NCI-H345 treated with DMSO at 0.1 percent for 48 hours (cell line): ENCODE results near the gene REPS1.

ENCODE experiments used
- DNase-seq: peaks from one replicate; lab custom pipeline; 2025; ENCODE audit not compliant: unreplicated experiment; lab: John Stamatoyannopoulos, UW

The REPS1 gene

DNA sequence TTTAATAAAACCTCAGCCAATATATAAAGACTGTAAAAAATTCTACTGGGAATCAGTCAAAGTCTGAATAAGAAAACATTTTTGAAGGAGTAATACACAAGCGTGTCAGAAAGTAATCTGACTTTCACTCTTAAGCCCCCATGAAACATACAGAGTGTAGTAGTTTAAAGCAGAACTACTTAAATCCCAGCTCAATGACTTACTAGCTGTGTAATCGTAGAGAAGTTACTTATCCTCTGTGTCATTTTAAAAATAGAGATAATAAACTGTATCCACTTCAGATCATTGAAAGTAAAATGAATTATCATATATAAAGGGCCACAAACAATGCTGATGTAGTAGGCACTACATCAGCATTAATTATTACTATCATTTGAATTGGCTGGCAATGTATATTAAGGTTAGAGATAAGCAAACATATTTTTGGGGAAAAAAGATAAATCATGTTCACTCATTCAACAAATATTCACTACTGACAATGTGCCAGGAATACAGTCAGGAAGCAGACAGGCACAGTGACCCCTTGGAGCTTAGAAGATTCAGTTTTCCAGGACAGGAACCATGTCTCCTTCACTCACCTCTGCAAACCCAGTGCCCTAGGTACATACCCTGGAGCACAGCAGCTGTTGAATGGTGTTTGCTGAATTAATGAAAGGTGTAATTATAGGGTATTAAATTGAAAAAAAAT is 14.4 kb downstream of the REPS1 start:
- DNase-seq, result no peak

DNA sequence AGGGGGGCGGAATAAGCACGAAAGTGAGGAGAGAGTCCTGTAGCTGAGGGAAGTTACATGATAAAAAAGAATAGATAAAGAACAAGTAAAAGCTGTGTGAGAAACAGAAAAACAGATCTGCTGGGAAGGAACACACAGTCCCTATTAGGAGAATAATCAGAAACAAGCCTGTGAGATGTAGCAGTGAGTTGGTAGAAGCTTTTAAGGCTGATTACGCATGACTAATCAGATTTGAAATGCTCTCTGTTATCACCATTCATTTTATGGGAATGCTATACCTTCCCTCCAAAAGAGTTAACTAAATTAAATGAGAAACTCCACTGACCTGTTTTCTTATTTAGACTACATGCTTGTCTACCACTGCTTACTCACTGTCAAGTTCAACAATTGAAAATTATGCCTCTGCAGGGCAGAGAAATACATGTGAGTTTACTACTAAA is 15.8 kb downstream of the REPS1 start:
- DNase-seq, result no peak

DNA sequence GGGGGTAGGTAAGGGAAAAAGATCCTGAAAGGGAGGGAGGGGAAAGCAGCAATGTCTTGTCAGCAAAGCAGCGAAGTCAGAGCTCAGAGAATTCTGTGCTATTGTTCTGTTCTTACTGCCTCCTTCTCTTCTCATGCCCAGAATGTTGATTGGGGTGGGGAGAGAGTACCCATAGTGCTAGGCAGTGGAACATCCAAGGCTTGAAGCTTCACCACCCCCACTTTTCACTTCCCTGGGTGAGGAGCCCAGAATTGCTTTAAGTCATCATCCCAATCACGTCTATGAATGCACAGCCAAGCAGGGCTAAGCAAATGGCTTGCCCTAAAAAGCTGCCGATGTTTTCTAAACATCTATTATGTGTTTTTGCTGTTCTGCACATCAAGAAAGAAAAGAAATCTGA is 16.5 kb downstream of the REPS1 start:
- no peak for DNase-seq

DNA sequence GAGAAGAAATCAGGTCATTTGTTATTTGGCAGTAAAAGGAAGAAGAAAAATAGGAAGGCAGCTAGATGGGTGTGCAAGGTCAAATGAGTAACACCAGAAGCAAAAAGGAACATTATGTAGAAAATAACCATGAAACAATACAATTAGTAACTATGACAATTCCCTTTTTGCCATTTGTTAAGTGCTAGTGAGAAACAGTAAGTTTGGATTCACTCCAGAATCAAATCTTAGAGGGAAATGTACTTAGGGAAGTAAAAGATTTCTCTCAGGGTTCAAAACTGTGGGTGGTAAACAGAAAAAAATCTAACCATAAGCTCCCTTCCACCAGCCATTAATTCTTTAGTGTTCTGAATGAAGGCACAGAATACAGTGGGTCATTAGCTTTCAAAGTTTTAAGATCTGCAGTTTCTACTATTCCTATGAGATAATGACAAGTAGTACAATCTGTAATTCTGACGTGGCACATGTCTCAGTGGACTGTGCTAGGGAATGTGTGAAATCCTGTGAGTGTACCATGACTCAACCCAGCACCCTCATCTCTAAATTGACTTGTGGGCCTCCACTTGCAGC is 17.1 kb downstream of the REPS1 start:
- no peak for DNase-seq

DNA sequence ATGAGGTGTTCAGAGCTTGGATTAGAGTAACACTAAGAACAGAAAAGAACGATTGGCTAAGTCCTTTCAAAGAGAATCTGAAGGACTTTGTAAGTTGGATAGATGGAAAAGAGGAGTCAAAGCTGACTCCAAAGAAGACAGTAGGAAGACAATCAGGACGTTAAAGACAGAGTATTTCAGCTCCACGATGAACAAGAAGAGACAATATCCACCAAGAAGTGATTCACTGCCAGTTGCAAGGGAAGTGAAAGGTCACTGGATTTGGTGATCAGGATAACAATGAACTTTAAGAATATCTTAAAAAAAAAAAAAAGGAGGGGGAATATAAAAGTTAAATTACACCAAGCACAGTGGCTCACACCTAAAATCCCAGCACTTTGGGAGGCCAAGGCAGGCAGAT is 17.9 kb downstream of the REPS1 start:
- DNase-seq, result no peak

DNA sequence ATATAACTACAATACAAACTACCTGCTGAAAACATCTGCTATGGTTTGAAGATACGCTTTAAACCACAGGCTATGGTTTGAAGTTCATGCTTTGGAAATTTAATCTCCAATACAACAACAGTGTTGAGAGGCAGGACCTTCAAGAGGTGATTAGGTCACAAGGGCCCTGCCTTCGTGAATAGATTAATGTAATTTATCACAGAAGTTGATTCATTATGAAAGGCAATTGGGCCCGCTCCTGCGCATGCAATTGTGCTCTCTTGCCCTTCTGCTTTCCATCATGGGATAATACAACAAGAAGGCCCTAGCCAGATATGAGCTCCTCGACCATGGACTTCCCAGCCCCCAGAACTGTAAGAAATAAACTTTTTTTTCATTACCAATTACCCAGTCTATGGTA is 21.2 kb downstream of the REPS1 start:
- DNase-seq, result no peak

DNA sequence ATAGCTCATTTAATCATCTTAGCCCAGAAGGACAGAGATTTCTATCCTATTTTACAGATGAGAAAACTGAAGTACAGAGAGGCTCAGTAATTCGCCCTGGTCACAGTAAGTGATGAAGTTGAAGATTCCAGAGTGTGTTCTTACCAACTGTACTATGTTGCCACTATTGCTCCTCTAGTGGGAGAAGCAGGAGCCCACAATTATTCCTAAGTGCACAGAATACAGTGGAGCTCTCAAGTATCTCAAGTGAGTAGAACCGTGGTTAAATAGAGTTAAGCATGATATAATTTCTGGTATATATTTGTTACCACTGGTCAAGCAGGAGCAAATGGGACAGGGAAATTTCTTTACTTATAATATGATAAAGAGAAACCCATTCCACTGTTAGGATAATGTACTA is 22.1 kb downstream of the REPS1 start:
- DNase-seq, result no peak

DNA sequence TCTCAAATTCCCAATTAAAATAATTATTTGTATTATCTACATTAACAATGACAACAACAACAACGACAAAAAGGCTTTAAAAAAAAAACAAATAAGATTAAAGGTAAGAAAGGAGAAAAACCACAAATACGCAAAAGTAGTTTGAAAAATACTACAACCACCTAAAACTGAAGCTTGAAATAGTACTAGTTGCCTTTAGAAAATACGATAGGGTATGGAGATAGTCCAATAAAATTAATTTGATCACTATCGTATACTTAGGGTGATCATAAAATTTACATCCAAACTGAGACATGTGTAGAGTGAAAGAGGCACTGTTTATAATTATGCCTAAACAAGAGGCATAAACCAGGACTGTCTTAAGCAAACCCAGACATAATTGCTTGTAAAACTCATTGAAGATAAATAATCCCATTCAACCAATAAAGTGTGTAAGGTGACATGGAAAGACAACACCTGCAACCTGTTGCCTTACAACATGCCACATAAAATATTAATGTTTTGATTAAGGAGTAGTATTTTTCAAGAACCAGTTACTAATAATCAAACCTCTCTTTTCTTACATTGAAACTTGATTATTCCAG is 22.7 kb downstream of the REPS1 start:
- DNase-seq, result no peak

DNA sequence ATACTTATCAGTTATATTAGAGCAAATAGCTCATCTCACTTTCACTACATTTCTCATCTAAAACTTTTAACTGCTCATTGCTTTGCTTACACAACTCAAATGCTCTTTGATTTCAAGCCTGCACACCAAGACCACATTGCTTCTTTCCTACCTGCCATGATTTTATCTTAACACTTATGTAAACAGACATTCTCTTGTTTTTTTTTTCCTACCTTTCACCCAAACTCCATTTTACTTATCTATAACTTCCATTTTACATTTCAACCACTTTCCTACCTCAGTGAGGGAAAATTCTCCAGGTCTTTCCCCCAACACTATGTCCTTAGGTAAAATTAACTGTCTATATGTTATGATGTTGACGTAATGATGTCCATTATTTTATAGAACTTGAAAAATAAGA is 24.0 kb downstream of the REPS1 start:
- DNase-seq, result no peak

DNA sequence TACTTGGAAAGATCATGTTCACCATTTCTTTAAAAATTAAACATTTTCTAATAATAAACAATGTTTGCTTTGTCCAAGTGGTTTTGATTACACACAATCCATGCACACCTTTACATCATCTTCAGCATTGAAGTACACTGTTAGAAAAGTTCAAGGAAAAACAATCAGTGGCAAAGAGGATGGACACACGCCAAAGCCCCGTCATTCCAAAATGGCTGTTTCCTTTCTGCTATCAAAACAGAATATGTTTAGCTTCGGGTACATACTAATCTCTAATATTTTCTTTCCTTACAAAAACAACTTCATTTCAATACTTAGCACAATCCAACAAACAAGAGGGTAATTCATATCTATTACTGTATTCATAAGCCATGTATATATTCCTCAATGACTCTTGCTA is 24.5 kb downstream of the REPS1 start:
- DNase-seq, result no peak

DNA sequence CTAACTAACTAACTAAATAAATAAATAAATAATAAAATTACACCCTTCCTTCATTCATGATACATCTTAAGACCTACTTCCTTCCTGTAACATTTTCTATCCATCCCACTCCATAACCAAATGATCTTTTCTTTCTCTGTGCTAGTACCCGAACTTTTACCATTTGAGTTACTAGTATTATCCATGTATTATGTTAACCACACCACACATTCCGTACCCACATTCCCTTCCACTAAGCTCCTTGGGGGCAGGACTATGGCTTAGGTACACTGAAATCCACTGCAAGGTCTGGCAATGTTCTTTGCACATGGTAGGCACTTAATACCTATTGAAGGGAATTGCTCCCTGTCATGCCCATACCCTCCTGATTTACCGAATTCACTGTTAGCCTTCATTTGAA is 24.9 kb downstream of the REPS1 start:
- DNase-seq, result no peak

DNA sequence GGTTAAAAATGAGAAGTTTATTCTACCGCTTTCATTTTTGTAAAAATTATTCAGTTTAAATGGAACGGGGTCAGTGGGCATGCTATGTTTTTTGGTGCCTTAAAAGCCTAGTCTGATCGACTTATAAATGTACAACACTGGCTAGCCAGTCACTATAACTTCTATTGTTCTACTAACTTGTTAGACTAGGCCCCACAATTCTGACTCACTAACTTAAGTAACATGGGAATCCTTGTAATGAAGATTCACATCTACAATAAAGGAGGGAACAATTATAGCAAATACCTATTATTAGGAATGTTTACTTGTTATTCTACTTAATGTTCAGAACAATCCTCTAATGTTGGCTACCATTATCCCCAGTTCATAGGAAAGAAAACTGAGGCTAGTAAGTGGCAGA is 28.5 kb downstream of the REPS1 start:
- no peak for DNase-seq

DNA sequence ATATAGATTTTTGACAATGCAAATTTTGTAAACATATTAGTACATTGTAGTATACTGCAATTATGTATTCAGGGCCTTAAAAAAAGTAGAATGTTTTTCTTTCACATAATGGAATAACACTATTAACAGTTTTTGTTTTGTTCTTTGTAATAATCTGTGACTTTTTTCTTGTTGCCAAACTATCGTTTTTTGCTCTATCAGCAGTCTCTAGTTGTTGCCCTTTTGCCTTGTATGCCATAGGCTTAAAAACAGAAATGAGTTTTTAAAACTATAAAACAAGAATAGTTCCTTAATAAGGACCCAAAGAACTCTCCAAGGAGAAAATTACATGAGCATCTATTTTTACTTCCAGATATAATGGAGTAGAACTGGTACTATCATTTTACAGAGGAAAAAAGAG is 29.5 kb downstream of the REPS1 start:
- no peak for DNase-seq

DNA sequence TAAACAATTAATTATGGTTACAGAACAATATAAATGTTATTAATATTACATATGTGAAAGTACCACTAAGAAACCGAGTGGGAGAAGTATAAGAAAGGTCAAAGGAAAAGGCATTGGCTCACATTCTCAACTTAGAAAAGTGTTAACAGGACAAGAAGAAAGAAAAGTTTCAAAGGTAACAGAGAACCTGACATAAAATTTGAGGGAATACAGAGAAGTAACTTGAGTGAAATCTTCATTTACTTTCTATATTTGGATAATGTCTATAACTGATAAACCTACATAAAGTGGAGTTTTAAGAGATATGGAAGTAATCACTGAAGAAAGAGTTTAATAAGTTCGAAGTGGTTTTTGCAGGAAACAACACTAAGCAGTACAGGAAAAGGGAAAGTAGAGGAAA is 30.1 kb downstream of the REPS1 start:
- no peak for DNase-seq

DNA sequence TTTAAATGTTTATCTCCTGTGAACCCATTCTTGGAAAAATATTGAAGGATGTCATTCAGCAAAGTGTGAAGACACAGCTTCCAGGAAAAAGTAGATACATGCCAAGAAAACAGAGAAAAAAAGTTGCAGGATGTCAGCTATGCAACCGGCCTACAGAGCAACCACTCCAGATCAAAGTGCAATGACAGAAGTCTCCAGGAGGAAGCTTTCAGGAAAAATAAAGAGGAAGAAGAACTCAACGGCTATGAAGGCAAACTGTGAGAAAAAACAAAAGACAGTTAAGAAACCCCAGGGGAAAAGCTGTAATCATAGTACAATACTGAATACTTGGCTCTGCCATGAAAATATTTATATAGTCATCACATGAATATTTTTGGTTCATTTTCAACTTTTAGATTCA is 30.6 kb downstream of the REPS1 start:
- DNase-seq, result no peak

DNA sequence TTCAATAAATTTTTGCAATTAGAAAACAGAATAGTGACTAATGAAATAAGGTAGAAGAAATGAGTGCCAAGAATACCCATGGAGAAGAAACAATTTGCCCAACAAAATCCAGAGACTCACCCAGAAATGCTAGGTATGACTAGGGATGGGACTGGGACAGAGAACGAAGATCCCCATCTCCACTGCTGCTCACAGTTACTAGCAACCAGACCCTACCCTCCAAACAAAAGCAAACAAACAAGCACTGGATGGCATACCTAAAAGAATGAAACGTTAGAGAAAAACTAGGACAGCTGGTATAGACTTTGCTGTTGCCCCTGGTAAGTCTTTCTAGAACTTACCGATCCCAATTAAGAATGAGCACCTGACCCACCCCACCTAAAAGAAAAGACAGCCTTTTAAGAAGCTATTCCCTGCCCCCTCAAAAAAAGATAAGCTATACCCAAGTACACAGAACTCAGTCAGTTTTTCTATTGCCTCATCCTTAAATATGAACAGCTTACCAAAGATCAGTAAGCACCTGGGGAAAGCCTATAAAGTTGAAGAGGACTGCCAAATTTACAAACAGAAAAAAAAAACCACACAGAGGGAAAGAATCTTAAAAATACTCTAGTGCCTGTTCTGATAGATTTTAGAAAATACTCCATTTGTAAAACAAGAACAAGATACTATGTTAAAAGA is 31.7 kb downstream of the REPS1 start:
- no peak for DNase-seq

DNA sequence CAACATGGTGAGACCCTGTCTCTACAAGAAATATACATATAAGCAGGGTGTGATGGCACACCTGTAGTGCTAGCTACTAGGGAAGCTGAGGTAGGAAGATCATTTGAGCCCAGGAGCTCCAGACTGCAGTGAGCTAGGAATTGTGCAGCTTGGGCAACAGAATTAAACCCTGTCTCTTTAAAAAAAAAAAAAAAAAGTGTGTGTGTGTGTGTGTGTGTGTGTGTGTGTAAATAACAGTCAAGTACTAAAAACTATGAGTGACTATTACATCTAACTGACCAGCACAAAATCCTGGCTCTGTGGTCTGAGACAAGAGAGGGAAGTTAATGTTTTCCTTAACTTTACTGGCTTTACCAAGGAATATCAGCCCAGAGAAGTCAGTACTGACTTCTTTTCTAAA is 32.8 kb downstream of the REPS1 start:
- DNase-seq, result no peak

DNA sequence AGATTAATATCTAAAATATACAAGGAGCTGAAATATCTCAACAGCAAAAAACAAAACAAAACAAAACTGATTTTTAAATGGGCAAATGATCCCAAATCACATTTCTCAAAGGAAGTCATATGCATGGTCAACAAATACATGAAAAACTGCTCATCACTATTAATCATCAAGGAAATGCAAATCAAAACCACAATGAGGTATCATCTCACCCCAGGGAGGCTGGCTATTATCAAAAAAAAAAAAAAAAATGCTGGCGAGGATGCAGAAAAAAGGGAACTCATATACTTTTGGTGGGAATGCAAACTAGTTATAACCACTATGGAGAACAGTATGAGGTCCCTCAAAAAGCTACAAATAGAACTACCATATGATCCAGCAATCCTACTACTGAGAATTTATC is 34.6 kb downstream of the REPS1 start:
- no peak for DNase-seq

DNA sequence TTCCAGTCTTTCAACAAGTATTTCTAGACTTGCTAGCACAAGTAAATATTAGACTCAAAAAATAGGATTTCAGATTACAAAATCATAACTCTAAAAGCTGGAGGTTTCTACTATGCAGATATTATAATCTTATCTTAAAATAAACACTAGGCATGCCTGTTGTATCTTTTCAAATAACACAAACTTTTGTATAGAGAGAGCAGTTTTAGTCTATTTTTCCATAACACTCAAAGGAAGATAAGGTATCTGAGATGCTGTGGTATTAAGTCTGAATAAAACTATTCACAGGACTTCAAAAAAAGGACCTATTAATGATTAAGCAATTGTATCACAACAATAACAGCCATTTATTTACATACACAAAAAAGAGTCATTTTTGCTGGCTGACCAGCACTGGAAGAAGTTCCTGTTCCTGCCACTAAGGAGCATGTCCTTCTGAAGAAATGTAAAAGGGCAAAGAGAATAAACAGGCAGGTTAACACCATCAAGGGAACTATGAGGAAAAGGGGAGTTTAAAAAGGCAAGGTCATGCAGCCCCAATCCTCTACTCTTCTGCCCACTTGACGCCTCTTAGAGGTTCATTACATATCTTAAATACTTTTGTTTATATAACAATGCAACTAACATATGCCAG is 39.4 kb downstream of the REPS1 start:
- DNase-seq, result no peak

DNA sequence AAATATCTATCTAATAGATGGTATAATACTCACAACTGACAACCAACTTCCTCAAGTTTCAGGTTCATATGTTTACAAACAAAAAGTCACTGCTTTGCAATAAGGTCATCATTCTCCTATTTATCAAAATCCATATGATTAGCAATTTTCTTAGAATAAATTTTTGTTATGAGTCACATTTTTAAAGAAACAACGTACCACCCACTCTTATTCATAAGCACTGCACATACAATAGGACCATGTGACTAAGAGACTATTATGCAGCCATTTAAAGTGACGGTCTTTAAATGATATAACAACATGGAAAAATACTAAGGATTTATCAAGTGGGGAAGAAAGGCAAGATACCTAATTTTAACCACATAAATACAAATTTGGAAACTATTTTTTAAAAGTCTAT is 40.0 kb downstream of the REPS1 start:
- DNase-seq, result no peak

DNA sequence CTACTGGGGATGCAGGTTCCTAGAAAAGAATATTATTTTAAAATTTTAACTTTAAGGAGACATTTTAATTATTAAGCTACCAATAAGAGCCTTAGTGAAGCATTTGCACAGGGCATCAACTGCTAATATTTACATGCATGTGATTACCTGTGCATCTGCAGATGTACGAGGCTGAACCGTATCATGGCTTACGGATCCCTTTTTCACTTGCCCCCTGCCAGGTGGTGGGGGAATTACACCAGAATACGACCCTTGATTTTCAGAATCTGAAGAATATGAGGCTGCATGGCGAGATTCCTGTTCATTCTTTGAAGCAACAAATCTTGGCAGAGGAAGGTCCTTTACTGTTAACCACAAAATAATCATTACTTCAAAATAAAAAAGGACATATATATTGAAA is 42.7 kb downstream of the REPS1 start:
- no peak for DNase-seq

DNA sequence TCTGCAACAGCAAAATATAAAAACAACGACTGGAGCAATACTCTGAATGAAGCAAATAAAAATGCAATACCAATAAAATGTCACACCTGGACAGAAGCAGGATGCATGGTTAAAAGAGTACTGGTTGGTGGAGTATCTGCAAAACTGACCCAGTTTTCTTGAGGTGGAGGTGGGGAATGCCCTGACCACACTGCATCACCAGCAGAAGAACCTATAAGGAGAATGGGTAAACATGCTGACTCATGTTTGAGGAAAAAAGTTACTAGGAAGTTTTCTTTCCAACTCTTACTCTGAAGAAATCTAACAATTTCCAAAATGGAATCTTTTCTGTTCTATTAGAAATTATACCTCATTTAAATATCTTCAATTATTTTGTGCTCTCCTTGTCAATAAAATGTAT is 43.6 kb downstream of the REPS1 start:
- DNase-seq, result no peak
